NCI-H2227 treated with DMSO at 0.1 percent for 48 hours (cell line): ENCODE results near the gene SPACA5B.
"Not testable (repeated sequence)": the region's sequence is repeated elsewhere in the genome, so short reads cannot be mapped to it uniquely, and the experiment has no call there.

Experiments used
- DNase-seq: peaks from one replicate; lab custom pipeline; 2025; lab: John Stamatoyannopoulos, UW

Gene SPACA5B

GRCh38 chrX:48130326-48130725, at the start of gene SPACA5B:
SPACA5B (plus strand) TSS chrX:48130626; CDS start chrX:48130688, 62 bp downstream.
- not testable (repeated sequence) for DNase-seq

- DNase-seq: no peak
These were observed 47.2 kb upstream of the SPACA5B start for GRCh38 chrX:48083212-48083611.

DNA sequence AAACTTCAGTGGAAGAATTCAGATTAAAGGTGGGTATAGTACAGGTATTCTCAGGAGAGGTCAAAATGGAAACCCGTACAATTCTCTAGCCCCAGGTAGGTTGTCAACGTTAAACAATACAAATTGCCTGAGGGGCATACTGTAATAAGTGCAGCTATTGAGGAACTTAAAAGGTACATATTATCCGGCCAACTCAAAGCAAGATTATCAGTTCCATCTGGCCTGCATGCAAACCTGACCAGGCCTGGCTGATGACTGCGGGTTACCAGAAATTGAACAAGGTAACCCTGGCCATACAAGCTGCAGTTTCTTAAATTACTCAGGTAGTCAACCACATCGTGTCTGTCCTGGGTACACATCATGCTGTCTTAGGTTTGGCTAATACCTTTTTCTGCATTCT, 46.7 kb upstream of the SPACA5B start:
- no peak for DNase-seq

GRCh38 chrX:48086082-48086481, 44.3 kb upstream of the SPACA5B start:
- no peak for DNase-seq

DNA sequence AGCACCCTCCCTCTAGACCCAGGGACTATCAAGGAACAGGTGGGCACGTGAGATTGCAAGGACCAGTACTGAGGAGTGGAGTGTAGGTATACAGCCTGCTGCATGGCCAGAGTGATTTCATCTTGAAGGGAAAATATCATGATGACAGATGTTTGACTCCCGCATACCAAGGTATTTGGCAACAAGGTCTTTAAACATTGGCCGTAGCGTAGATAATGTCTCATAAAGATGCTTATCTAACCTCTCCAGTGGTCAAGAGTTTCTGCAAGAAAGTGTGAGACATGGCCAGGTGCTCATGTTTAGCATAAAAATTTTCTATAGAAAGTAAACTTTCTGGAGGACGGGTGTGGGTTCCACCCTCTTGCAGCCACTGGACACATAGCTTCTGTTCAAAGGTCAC, 40.3 kb upstream of the SPACA5B start:
- DNase-seq: no peak

DNA sequence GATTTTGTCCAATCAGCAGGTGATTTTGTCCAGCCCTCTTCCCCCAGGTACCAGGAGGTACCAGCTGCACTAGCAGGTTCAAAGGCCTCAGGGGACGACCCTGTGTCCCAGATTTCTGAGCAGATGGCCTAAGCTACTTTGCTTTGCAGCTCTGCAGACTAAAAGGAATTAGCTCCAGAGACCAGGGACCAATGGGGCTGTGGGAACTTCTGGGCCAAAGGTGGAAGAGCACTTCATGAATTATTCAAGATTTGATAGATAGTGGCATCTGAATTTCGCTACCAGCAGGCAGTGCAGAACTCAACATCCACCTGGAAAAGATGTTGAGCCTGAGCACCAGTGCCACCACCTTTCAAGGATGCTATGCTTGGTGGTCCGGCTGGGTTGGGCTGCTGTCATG, 37.9 kb upstream of the SPACA5B start:
- not testable (repeated sequence) for DNase-seq

- no peak for DNase-seq
These were observed 29.0 kb upstream of the SPACA5B start for GRCh38 chrX:48101443-48101842.

- DNase-seq: no peak
These were observed 27.5 kb upstream of the SPACA5B start for GRCh38 chrX:48102874-48103374.

- DNase-seq: no peak
These were observed 22.7 kb upstream of the SPACA5B start for GRCh38 chrX:48107717-48108116.

GRCh38 chrX:48125286-48125685, 5.1 kb upstream of the SPACA5B start:
- not testable (repeated sequence) for DNase-seq

GRCh38 chrX:48132308-48132844, 1.9 kb downstream of the SPACA5B start:
- not testable (repeated sequence) for DNase-seq

DNA sequence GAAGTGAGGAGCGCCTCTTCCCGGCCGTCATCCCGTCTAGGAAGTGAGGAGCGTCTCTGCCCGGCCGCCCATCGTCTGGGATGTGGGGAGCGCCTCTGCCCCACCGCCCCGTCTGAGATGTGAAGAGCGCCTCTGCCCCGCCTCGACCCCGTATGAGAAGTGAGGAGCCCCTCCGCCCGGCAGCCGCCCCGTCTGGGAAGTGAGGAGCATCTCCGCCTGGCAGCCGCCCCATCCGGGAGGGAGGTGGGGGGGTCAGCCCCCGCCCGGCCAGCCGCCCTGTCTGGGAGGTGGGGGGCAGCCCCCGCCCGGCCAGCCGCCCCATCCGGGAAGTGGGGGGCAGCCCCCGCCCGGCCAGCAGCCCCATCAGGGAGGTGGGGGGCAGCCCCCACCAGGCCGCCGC, 8.7 kb downstream of the SPACA5B start:
- DNase-seq: not testable (repeated sequence)

DNA sequence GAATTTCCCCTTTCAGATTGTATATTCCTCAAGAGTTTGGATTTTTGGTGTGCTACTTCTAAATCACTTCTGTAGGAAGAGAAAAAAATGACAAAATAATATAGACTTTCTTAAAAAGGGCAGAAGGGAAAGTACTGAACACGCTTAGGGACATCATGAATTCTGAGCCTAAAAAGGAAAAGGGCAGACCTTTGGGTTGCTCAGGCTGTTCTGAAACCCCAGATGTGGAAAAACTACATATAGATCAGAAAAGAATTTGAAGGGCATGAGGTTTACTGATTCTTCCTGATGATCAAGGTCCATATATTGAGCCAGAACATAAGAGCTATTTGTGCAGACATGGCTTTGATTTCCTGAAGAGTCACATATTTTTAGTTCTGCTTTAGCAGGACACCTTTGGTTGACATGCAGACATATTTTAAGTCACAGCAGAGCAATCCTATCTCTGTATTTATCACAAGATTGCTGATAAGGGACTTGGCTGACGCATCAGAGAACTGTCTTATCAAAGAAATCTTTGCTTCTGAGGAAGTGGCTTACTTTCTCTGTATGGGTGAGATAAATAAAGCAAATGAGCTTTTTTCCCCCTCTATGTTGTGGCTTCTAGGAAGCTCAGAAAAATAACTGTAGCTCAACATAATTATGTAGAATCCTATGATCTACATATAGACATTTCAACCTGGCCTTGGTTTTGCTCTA, 11.5 kb downstream of the SPACA5B start:
- not testable (repeated sequence) for DNase-seq

- not testable (repeated sequence) for DNase-seq
These were observed 12.3 kb downstream of the SPACA5B start for GRCh38 chrX:48142697-48143096.

DNA sequence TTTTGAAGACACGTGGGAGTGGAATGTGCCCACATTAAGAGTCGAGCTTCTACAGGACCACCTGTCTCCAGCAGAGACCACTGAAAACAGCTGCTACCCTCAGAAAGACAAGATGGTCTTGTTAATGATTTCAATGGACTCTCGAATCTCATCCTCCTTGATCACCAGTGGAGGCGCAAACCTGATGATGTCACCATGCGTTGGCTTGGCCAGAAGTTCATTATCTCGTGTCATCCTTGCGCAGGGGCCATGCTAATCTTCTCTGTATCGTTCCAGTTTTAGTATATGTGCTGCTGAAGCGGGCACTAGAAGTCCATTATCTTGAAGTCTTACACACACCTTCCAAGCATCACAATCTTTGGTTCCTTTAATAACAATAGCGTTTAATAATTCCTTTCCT, 23.3 kb downstream of the SPACA5B start:
- no peak for DNase-seq

DNA sequence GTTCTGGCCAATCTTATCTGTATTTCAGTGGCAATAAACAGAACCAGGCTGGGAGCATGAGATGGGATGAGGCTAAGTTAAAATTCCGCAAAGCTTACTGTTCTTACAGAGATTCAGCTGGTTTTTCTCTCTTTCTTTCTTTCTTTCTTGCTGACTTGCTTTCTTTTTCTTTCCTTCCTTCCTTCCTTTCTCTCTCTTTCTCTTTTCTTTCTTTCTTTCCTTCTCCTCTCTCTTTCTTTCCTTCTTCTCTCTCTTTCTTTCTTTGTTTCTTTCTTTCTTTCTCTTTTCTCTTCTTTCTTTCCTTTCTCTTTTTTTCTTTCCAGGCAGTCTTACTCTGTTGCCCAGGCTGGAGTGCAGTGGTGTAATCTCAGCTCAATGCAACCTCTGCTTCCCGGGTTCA, 24.4 kb downstream of the SPACA5B start:
- DNase-seq: no peak

DNA sequence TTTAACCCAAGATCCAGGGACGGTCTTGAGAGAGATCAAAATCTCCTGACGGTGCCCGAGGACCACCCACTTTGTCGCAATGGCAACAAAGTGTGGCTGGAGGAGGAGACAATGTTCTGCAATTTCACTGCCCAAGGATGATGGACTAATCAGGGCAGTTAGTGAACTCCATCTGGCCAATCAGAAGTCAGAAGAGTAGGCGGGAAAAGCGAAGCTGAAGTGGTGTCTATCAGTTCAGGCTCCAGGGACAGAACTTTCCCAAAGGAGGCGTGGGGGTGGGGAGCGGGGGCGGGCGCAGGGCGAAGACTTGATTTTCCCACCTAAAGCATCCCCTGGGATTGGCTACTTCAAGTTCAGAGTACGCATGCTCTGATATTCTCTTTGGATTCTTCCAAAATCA, 25.6 kb downstream of the SPACA5B start:
- no peak for DNase-seq

- DNase-seq: no peak
These were observed 34.8 kb downstream of the SPACA5B start for GRCh38 chrX:48165241-48165640.

DNA sequence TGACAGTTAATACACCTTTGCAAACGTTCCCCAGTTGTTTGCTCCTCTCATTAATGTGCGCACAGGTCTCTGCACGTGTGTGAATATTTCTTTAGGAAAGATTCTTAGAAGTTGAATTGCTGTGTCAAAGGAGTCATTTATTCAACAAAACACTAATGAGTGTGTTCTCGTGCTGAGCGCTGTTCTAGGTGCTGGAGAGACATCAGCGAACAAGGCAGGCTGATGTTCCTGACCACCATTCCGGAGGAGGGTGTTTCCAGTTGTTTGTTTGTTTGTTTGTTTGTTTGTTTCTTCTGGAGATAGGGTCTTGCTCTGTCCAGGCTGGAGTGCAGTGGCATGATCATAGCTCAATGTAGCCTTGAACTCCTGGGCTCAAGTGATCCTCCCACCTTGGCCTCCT, 35.9 kb downstream of the SPACA5B start:
- not testable (repeated sequence) for DNase-seq

- no peak for DNase-seq
These were observed 49.3 kb downstream of the SPACA5B start for GRCh38 chrX:48179691-48180090.

GRCh38 chrX:48180811-48181210, 50.4 kb downstream of the SPACA5B start:
- no peak for DNase-seq

- not testable (repeated sequence) for DNase-seq
These were observed 51.5 kb downstream of the SPACA5B start for GRCh38 chrX:48181882-48182281.
